ENCODE measurements around the gene ARFGEF3.

GRCh38 chr6:138347864-138348263, 186.1 kb downstream of the ARFGEF3 start:
- TF ChIP-seq, protein P1, sequence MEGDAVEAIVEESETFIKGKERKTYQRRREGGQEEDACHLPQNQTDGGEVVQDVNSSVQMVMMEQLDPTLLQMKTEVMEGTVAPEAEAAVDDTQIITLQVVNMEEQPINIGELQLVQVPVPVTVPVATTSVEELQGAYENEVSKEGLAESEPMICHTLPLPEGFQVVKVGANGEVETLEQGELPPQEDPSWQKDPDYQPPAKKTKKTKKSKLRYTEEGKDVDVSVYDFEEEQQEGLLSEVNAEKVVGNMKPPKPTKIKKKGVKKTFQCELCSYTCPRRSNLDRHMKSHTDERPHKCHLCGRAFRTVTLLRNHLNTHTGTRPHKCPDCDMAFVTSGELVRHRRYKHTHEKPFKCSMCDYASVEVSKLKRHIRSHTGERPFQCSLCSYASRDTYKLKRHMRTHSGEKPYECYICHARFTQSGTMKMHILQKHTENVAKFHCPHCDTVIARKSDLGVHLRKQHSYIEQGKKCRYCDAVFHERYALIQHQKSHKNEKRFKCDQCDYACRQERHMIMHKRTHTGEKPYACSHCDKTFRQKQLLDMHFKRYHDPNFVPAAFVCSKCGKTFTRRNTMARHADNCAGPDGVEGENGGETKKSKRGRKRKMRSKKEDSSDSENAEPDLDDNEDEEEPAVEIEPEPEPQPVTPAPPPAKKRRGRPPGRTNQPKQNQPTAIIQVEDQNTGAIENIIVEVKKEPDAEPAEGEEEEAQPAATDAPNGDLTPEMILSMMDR (IDR thresholded peaks at IDR 0.05; ENCODE audit: insufficient read depth, low read depth, low read length) = no peak
- no peak for TF ChIP-seq EZH2 (IDR thresholded peaks at IDR 0.05; ENCODE audit: insufficient read depth, low read length)

Measured in astrocyte (in vitro differentiated cells and primary cell).